Caco-2 (cell line): ENCODE measurements around the gene IGSF23. TPM values are rescaled to one million over a fixed set of nuclear protein-coding genes. Genes with fewer than 3 reads are reported as not detected.
"Not testable (repeated sequence)": the region's sequence is repeated elsewhere in the genome, so short reads cannot be mapped to it uniquely, and the experiment has no call there.

Source experiments
- BruUV-seq: library from RNA; stranded (reverse); fragments of 400-500 nt; replicated peaks from 2 replicates; lab custom pipeline; 2021; lab: Mats Ljungman, UMichigan
- CTCF ChIA-PET: fragments of 300-600 bp; sonication (Branson Sonifier 250); formaldehyde crosslinking; loops from one replicate; lab custom pipeline; 2022; ENCODE audit warnings: antibody characterized with exemption; lab: Charles Lee
- POLR2A ChIA-PET: fragments of 300-600 bp; sonication (Branson Sonifier 250); formaldehyde crosslinking; loops from one replicate; lab custom pipeline; 2022; ENCODE audit warnings: antibody characterized with exemption; lab: Charles Lee
- DNase-seq, 2 experiments: peaks; one replicate each; pipeline versions ENCODE4 v3.0.0 to v3.0.0-alpha.2; 2020 to 2022
- H3K27me3 ChIP-seq: replicated peaks from 2 replicates; pipeline ENCODE4 v1.6.0; 2011; ENCODE audit warnings: low read length; ENCODE audit not compliant: control insufficient read depth, insufficient read depth
- H3K36me3 ChIP-seq: 2 replicates; pipeline ENCODE4 v1.5.1; 2011; ENCODE audit warnings: low read length; ENCODE audit not compliant: control insufficient read depth, insufficient read depth
- H3K4me1 ChIP-seq: fragments of 250-450 bp; sonication (Bioruptor Pico); 2 replicates; pipeline ENCODE4 v1.5.1; 2020; ENCODE audit warnings: mild to moderate bottlenecking
- H3K4me3 ChIP-seq: 2 replicates; pipeline ENCODE4 v1.5.1; 2011; ENCODE audit warnings: low read depth, mild to moderate bottlenecking, control low read depth, low read length
- H3K9me3 ChIP-seq: fragments of 250-450 bp; sonication (Bioruptor Pico); 2 replicates; pipeline ENCODE4 v1.5.1; 2020; ENCODE audit warnings: mild to moderate bottlenecking, moderate library complexity
- H3K27ac Mint-ChIP-seq: one replicate; pipeline ENCODE4 v1.8.0; 2022; ENCODE audit warnings: mixed read lengths; ENCODE audit not compliant: unreplicated experiment
- H3K27me3 Mint-ChIP-seq: one replicate; pipeline ENCODE4 v1.8.0; 2022; ENCODE audit warnings: mixed read lengths; ENCODE audit not compliant: insufficient read depth, unreplicated experiment
- H3K36me3 Mint-ChIP-seq: one replicate; pipeline ENCODE4 v1.8.0; 2022; ENCODE audit warnings: mild to moderate bottlenecking, mixed read lengths; ENCODE audit not compliant: insufficient read depth, unreplicated experiment
- H3K4me1 Mint-ChIP-seq: one replicate; pipeline ENCODE4 v1.8.0; 2022; ENCODE audit warnings: low read depth, mixed read lengths; ENCODE audit not compliant: unreplicated experiment
- H3K4me3 Mint-ChIP-seq: one replicate; pipeline ENCODE4 v1.8.0; 2022; ENCODE audit warnings: mild to moderate bottlenecking, moderate library complexity, mixed read lengths; ENCODE audit not compliant: unreplicated experiment
- H3K9me3 Mint-ChIP-seq: one replicate; pipeline ENCODE4 v1.8.0; 2022; ENCODE audit warnings: mixed read lengths; ENCODE audit not compliant: unreplicated experiment
- intact Hi-C: fragments of 100-400 bp; cut with micrococcal nuclease; formaldehyde crosslinking; loops from one replicate; pipeline ENCODE4 v1.10.0; 2022; ENCODE audit not compliant: unreplicated experiment
- total RNA-seq: library from RNA; stranded (reverse); gene quantifications from 2 replicates; pipeline ENCODE4 v1.2.3, GENCODE V29; 2022
- TF ChIP-seq, protein P1 (sequence below), 2 experiments: fragments of 200-600 bp in 1 of 2; IDR thresholded peaks; 1 replicate in 1 of 2; 2 replicates in 1 of 2; pipeline versions ENCODE4 v1.5.1 to v1.8.0; 2011 to 2022; ENCODE audit warnings: antibody characterized with exemption in 1 of 2, control low read depth in 1 of 2, inconsistent platforms in 1 of 2, low read depth in 1 of 2, low read length in 1 of 2, mild to moderate bottlenecking in 1 of 2, moderate library complexity in 1 of 2; ENCODE audit not compliant: insufficient read depth in 1 of 2, severe bottlenecking in 1 of 2, unreplicated experiment in 1 of 2

Gene IGSF23
- total RNA-seq, 1 experiment from 2014 or later = 3.9 TPM

DNA sequence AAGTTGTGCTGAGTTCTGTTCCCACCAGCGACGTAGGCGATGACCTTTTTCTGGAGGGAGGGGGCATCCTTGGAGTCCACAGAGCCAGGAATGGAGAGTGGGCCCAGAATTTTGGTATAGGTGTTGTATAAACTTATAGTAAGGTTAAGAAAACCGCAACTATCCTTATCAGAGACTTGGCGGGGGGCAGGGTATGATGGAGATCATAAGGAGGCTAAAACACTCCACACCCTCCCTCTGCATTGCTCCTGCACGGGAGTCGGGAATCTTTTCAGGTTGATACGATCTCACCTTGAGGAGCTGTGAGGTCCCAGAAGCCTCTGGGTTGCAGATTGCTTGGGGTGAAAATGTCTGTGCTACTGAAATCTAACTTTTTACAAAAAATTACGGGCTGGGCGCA, 51.6 kb downstream of the IGSF23 start:
- Histone ChIP-seq H3K27me3 (no peaks in the 10 kb centered on the region), H3K4me1 (no peaks in the 10 kb centered on the region), H3K4me3 (no peak overlapping the region), H3K36me3 (peaks cover 12% of the 10 kb centered on the region), H3K9me3 (no peaks in the 10 kb centered on the region)
- TF ChIP-seq, protein P1, sequence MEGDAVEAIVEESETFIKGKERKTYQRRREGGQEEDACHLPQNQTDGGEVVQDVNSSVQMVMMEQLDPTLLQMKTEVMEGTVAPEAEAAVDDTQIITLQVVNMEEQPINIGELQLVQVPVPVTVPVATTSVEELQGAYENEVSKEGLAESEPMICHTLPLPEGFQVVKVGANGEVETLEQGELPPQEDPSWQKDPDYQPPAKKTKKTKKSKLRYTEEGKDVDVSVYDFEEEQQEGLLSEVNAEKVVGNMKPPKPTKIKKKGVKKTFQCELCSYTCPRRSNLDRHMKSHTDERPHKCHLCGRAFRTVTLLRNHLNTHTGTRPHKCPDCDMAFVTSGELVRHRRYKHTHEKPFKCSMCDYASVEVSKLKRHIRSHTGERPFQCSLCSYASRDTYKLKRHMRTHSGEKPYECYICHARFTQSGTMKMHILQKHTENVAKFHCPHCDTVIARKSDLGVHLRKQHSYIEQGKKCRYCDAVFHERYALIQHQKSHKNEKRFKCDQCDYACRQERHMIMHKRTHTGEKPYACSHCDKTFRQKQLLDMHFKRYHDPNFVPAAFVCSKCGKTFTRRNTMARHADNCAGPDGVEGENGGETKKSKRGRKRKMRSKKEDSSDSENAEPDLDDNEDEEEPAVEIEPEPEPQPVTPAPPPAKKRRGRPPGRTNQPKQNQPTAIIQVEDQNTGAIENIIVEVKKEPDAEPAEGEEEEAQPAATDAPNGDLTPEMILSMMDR (IDR thresholded peaks at IDR 0.05; ENCODE audit: insufficient read depth in 1 of 2, low read depth in 1 of 2, low read length in 1 of 2, severe bottlenecking in 1 of 2, unreplicated experiment in 1 of 2) = no peak
- no peak overlapping the region for H3K27ac Mint-ChIP-seq
- DNase-seq = no peak
- intact Hi-C loops = no loop called here
- no TSS peak for BruUV-seq
- ChIA-PET POLR2A (interaction anchor here (1.1 kb wide), 1 partner anchor 17 kb away, joined by 11 read pairs; no protein-coding TSS in a partner anchor), CTCF (interaction anchor here (1.4 kb wide), 1 partner anchor 106 kb away, joined by 3 read pairs; no protein-coding TSS in a partner anchor)
- H3K4me1 Mint-ChIP-seq = no peaks in the 10 kb centered on the region
- H3K4me3 Mint-ChIP-seq = no peak overlapping the region
- no peaks in the 10 kb centered on the region for H3K9me3 Mint-ChIP-seq
- peaks cover 59% of the 10 kb centered on the region for H3K36me3 Mint-ChIP-seq
- H3K27me3 Mint-ChIP-seq = no peaks in the 10 kb centered on the region

DNA sequence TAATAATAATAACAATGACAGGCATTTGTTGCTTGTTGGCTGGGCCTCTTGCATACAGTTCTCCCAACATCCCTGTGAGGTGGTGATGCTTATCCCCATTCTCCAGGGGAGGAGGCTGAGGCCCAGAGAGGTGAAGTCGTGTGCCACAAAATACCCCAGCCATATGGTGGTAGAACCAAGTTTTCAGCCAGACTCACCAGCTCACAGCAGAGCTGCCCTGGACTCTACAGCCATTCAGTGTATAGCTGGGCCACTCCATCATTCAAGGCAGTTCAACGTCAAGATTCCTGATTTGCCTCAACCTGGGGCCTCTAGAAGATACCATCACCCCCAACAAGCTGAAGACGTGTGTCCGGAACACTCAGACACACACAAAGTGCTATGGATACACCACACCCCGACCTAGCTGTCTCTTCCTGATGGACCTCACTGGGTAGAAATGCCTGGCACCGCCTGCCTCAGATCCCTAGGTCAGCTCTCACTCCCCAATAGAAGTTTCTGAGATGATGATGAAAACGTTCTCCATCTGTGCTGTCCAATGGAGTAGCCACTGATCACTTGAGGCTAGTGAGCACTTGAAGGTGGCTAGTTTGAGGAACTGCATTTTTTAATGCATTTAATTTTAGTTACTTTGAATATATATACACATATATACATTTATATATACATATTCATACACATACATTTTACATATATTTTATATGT, 53.6 kb downstream of the IGSF23 start:
- peaks cover 6% of the 10 kb centered on the region for H3K36me3 ChIP-seq
- Mint-ChIP-seq H3K27me3 (no peaks in the 10 kb centered on the region), H3K4me1 (no peaks in the 10 kb centered on the region), H3K4me3 (no peak overlapping the region), H3K36me3 (peaks cover 42% of the 10 kb centered on the region), H3K27ac (no peak overlapping the region), H3K9me3 (no peaks in the 10 kb centered on the region)
- ChIA-PET CTCF (interaction anchor here (1.0 kb wide), 1 partner anchor 78 kb away, joined by 3 read pairs; no protein-coding TSS in a partner anchor), POLR2A (no interaction called here)
- BruUV-seq = no TSS peak
- intact Hi-C loops = no loop called here
- H3K4me1 ChIP-seq = no peaks in the 10 kb centered on the region
- TF ChIP-seq, protein P1 (IDR thresholded peaks at IDR 0.05; ENCODE audit: insufficient read depth in 1 of 2, low read depth in 1 of 2, low read length in 1 of 2, severe bottlenecking in 1 of 2, unreplicated experiment in 1 of 2) = no peak
- no peak for DNase-seq
- no peak overlapping the region for H3K4me3 ChIP-seq
- H3K9me3 ChIP-seq = no peaks in the 10 kb centered on the region
- no peaks in the 10 kb centered on the region for H3K27me3 ChIP-seq

DNA sequence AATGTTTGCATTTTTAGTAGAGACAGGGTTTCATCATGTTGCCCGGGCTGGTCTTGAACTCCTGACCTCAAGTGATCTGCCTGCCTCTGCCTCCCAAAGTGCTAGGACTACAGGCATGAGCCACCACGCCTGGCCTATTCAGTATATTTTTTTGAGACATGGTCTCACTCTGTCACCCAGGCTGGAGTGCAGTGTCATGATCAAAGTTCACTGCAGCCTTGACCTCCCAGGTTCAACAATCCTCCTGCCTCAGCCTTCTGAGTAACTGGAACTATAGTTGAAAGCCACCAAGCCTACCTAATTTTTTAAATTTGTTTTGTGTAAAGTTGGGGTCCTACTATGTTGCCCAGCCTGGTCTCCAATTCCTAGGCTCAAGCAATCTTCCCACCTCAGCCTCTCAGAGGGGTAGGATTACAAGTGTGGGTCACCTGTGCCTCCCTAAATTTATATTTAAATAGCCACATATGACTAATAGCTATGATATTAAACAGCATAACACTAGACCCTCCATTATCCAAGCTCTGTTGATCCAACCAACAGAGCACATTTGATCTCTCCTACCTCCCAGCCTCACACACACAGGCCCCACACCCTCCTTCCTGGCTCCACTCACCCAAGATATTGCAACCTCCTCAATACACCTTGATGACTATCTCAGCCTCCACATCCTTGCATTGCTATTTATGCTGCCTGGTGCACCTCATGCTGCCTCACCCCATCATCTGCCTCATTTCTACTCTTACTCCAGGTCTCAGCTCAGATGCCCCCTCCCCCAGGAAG, 55.8 kb downstream of the IGSF23 start:
- no peak overlapping the region for H3K27ac Mint-ChIP-seq
- H3K27me3 Mint-ChIP-seq = no peaks in the 10 kb centered on the region
- TF ChIP-seq, protein P1 (IDR thresholded peaks at IDR 0.05; ENCODE audit: insufficient read depth in 1 of 2, low read depth in 1 of 2, low read length in 1 of 2, severe bottlenecking in 1 of 2, unreplicated experiment in 1 of 2) = no peak
- H3K4me1 Mint-ChIP-seq = no peaks in the 10 kb centered on the region
- peaks cover 26% of the 10 kb centered on the region for H3K36me3 Mint-ChIP-seq
- no TSS peak for BruUV-seq
- H3K27me3 ChIP-seq = no peaks in the 10 kb centered on the region
- intact Hi-C loops = no loop called here
- no peak overlapping the region for H3K4me3 Mint-ChIP-seq
- ChIA-PET POLR2A (no interaction called here), CTCF (interaction anchor here (0.5 to 0.6 kb wide), 2 partner anchors 94 to 201 kb away, joined by 3 read pairs; no protein-coding TSS in a partner anchor)
- H3K9me3 Mint-ChIP-seq = no peaks in the 10 kb centered on the region
- no peak overlapping the region for H3K4me3 ChIP-seq
- H3K36me3 ChIP-seq = no peaks in the 10 kb centered on the region
- no peak for DNase-seq
- no peaks in the 10 kb centered on the region for H3K9me3 ChIP-seq
- no peaks in the 10 kb centered on the region for H3K4me1 ChIP-seq

DNA sequence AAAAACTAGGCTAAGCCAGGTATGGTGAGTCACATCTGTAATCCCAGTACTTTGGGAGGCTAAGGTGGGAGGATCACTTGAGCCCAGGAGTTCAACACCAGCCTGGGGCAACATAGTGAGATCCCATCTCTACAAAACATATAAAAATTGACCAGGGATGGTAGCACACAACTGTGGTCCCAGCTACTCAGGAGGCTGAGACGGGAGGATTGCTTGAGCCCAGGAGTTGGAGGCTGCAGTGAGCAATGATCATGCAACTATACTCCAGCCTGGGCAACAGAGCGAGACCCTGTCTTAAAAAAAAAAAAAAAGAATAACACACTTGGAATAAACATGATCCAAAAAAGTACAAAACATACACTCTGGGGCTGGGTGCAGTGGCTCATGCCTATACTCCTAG, 56.7 kb downstream of the IGSF23 start:
- H3K4me1 ChIP-seq, H3K4me3 Mint-ChIP-seq, POLR2A ChIA-PET, H3K9me3 Mint-ChIP-seq, H3K4me3 ChIP-seq, H3K36me3 ChIP-seq, H3K27ac Mint-ChIP-seq, H3K27me3 ChIP-seq, BruUV-seq, DNase-seq, H3K4me1 Mint-ChIP-seq, H3K9me3 ChIP-seq, intact Hi-C loops, H3K27me3 Mint-ChIP-seq: not testable (repeated sequence)
- CTCF ChIA-PET = interaction anchor here (0.6 kb wide), 1 partner anchor 95 kb away, joined by 3 read pairs; no protein-coding TSS in a partner anchor
- peaks cover 17% of the 10 kb centered on the region for H3K36me3 Mint-ChIP-seq
